Measurements from ENCODE around the gene TOB2.

TOB2 gene

GRCh38 chr22:41401781-41402648, 44.6 kb downstream of the TOB2 start:
- H3K36me3 Mint-ChIP-seq (ENCODE audit: low read depth), result no peaks in the 10 kb centered on the region
- H3K27me3 Mint-ChIP-seq (ENCODE audit: low read depth), result no peaks in the 10 kb centered on the region
- H3K4me3 Mint-ChIP-seq, result no peak overlapping the region
- no peak overlapping the region for H3K27ac Mint-ChIP-seq
- no peak for DNase-seq (ENCODE audit: low spot score)
- no peaks in the 10 kb centered on the region for H3K9me3 Mint-ChIP-seq
- H3K4me1 Mint-ChIP-seq (ENCODE audit: low read depth), result peaks cover 3% of the 10 kb centered on the region

- H3K4me1 Mint-ChIP-seq (ENCODE audit: low read depth), result peaks cover 3% of the 10 kb centered on the region
- H3K4me3 Mint-ChIP-seq, result no peak overlapping the region
- H3K27me3 Mint-ChIP-seq (ENCODE audit: low read depth), result no peaks in the 10 kb centered on the region
- DNase-seq (ENCODE audit: low spot score), result no peak
- H3K27ac Mint-ChIP-seq, result no peak overlapping the region
- H3K9me3 Mint-ChIP-seq, result no peaks in the 10 kb centered on the region
- no peaks in the 10 kb centered on the region for H3K36me3 Mint-ChIP-seq (ENCODE audit: low read depth)
Measured at GRCh38 chr22:41398921-41399320, 47.7 kb downstream of the TOB2 start.

- Mint-ChIP-seq H3K27ac (no peak overlapping the region), H3K4me1 (ENCODE audit: low read depth) (no peaks in the 10 kb centered on the region), H3K9me3 (no peaks in the 10 kb centered on the region), H3K27me3 (ENCODE audit: low read depth) (no peaks in the 10 kb centered on the region), H3K4me3 (no peak overlapping the region), H3K36me3 (ENCODE audit: low read depth) (no peaks in the 10 kb centered on the region)
- no peak for DNase-seq (ENCODE audit: low spot score)
Measured at GRCh38 chr22:41397143-41397811, 49.3 kb downstream of the TOB2 start.

- no peaks in the 10 kb centered on the region for H3K9me3 Mint-ChIP-seq
- H3K4me1 Mint-ChIP-seq (ENCODE audit: low read depth), result no peaks in the 10 kb centered on the region
- no peak overlapping the region for H3K4me3 Mint-ChIP-seq
- DNase-seq (ENCODE audit: low spot score), result no peak
- no peaks in the 10 kb centered on the region for H3K27me3 Mint-ChIP-seq (ENCODE audit: low read depth)
- no peak overlapping the region for H3K27ac Mint-ChIP-seq
- H3K36me3 Mint-ChIP-seq (ENCODE audit: low read depth), result no peaks in the 10 kb centered on the region
Measured at GRCh38 chr22:41395531-41396240, 50.9 kb downstream of the TOB2 start.

- Mint-ChIP-seq H3K9me3 (no peaks in the 10 kb centered on the region), H3K27ac (no peak overlapping the region), H3K4me1 (ENCODE audit: low read depth) (no peaks in the 10 kb centered on the region), H3K36me3 (ENCODE audit: low read depth) (no peaks in the 10 kb centered on the region), H3K27me3 (ENCODE audit: low read depth) (no peaks in the 10 kb centered on the region), H3K4me3 (no peak overlapping the region)
- no peak for DNase-seq (ENCODE audit: low spot score)
Measured at GRCh38 chr22:41394012-41394356, 52.6 kb downstream of the TOB2 start.

GRCh38 chr22:41387341-41387740, 59.3 kb downstream of the TOB2 start:
- DNase-seq (ENCODE audit: low spot score), result no peak
- H3K36me3 Mint-ChIP-seq (ENCODE audit: low read depth), result no peaks in the 10 kb centered on the region
- no peaks in the 10 kb centered on the region for H3K9me3 Mint-ChIP-seq
- no peak overlapping the region for H3K27ac Mint-ChIP-seq
- H3K27me3 Mint-ChIP-seq (ENCODE audit: low read depth), result no peaks in the 10 kb centered on the region
- peaks cover 6% of the 10 kb centered on the region for H3K4me1 Mint-ChIP-seq (ENCODE audit: low read depth)
- no peak overlapping the region for H3K4me3 Mint-ChIP-seq

GRCh38 chr22:41384128-41384527, 62.5 kb downstream of the TOB2 start:
- H3K36me3 Mint-ChIP-seq (ENCODE audit: low read depth), result no peaks in the 10 kb centered on the region
- peaks cover 10% of the 10 kb centered on the region for H3K4me1 Mint-ChIP-seq (ENCODE audit: low read depth)
- DNase-seq (ENCODE audit: low spot score), result no peak
- no peaks in the 10 kb centered on the region for H3K9me3 Mint-ChIP-seq
- no peaks in the 10 kb centered on the region for H3K27me3 Mint-ChIP-seq (ENCODE audit: low read depth)
- no peak overlapping the region for H3K27ac Mint-ChIP-seq
- peak overlapping the region; percentile 5 for H3K4me3 Mint-ChIP-seq
